RPMI7951 (cell line): Measurements from ENCODE around the gene CORO2B. TPM values are rescaled to one million over a fixed set of nuclear protein-coding genes. Genes with fewer than 3 reads are reported as not detected.

ENCODE experiments used
- DNase-seq: peaks from one replicate; pipeline ENCODE4 v3.0.0-alpha.2; 2012; ENCODE audit warnings: low read depth
- total RNA-seq: library from RNA; depleted of rRNA; stranded (reverse); fragments of >200 nt; shearing (Covaris generic); gene quantifications from 2 replicates; pipeline ENCODE4 v1.2.3, GENCODE V29; 2014

CORO2B gene
- total RNA-seq, 1 experiment from 2014 or later, result 5.6 TPM

GRCh38 chr15:68572309-68572708 lies 6.5 kb upstream of the CORO2B start:
- no peak for DNase-seq

GRCh38 chr15:68572921-68573320 lies 5.9 kb upstream of the CORO2B start:
- DNase-seq, result no peak

- no peak for DNase-seq
These were observed 4.7 kb upstream of the CORO2B start for GRCh38 chr15:68574046-68574445.

GRCh38 chr15:68574629-68575028 lies 4.2 kb upstream of the CORO2B start:
- no peak for DNase-seq

GRCh38 chr15:68576235-68576892 lies 2.4 kb upstream of the CORO2B start:
- no peak for DNase-seq

- peak; percentile 74 for DNase-seq
These were observed 416 bp upstream of the CORO2B start for GRCh38 chr15:68578175-68578979.

- DNase-seq, result no peak
These were observed 1.5 kb downstream of the CORO2B start for GRCh38 chr15:68580026-68580882.

GRCh38 chr15:68580883-68581155 lies 2.0 kb downstream of the CORO2B start:
- no peak for DNase-seq

- DNase-seq, result no peak
These were observed 2.9 kb downstream of the CORO2B start for GRCh38 chr15:68581725-68582124.

GRCh38 chr15:68582236-68582635 lies 3.4 kb downstream of the CORO2B start:
- DNase-seq, result no peak

- no peak for DNase-seq
These were observed 4.1 kb downstream of the CORO2B start for GRCh38 chr15:68582864-68583263.

- DNase-seq, result no peak
These were observed 4.5 kb downstream of the CORO2B start for GRCh38 chr15:68583321-68583720.

- DNase-seq, result no peak
These were observed 5.4 kb downstream of the CORO2B start for GRCh38 chr15:68583936-68584755.

GRCh38 chr15:68584756-68585573 lies 6.2 kb downstream of the CORO2B start:
- DNase-seq, result no peak

GRCh38 chr15:68585574-68586273 lies 6.9 kb downstream of the CORO2B start:
- no peak for DNase-seq

- peak; percentile 84 for DNase-seq
These were observed 7.6 kb downstream of the CORO2B start for GRCh38 chr15:68586274-68586961.

- DNase-seq, result no peak
These were observed 9.1 kb downstream of the CORO2B start for GRCh38 chr15:68587769-68588385.

GRCh38 chr15:68589053-68589452 lies 10.3 kb downstream of the CORO2B start:
- DNase-seq, result no peak
